Activated T-cell treated with anti-CD3 and anti-CD28 coated beads, Interleukin-2, amount 50 U/mL, for 1 hour (primary cell): ENCODE measurements around the gene TSSC4.

Experiments
- DNase-seq: peaks from one replicate; pipeline ENCODE4 v3.0.0-alpha.2; 2020

TSSC4 gene

GRCh38 chr11:2387266-2387987 lies 13.1 kb upstream of the TSSC4 start:
- DNase-seq: no peak

- no peak for DNase-seq
These were observed 11.8 kb upstream of the TSSC4 start for GRCh38 chr11:2388431-2389376.

- DNase-seq: no peak
These were observed 11.0 kb upstream of the TSSC4 start for GRCh38 chr11:2389377-2390026.

GRCh38 chr11:2390091-2390724 lies 10.3 kb upstream of the TSSC4 start:
- DNase-seq: no peak

GRCh38 chr11:2390725-2391151 lies 9.8 kb upstream of the TSSC4 start:
- DNase-seq: no peak

GRCh38 chr11:2391181-2391975 lies 9.2 kb upstream of the TSSC4 start:
- DNase-seq: no peak

- no peak for DNase-seq
These were observed 8.2 kb upstream of the TSSC4 start for GRCh38 chr11:2392241-2392959.

GRCh38 chr11:2393111-2393868 lies 7.3 kb upstream of the TSSC4 start:
- DNase-seq: no peak

GRCh38 chr11:2393941-2394817 lies 6.4 kb upstream of the TSSC4 start:
- no peak for DNase-seq

- no peak for DNase-seq
These were observed 5.8 kb upstream of the TSSC4 start for GRCh38 chr11:2394818-2395105.

GRCh38 chr11:2395211-2395730 lies 5.3 kb upstream of the TSSC4 start:
- no peak for DNase-seq

GRCh38 chr11:2395856-2396255 lies 4.7 kb upstream of the TSSC4 start:
- no peak for DNase-seq

- DNase-seq: no peak
These were observed 4.1 kb upstream of the TSSC4 start for GRCh38 chr11:2396471-2396870.

- DNase-seq: no peak
These were observed 3.5 kb upstream of the TSSC4 start for GRCh38 chr11:2397005-2397404.

- DNase-seq: no peak
These were observed 1.7 kb upstream of the TSSC4 start for GRCh38 chr11:2398664-2399355.

- no peak for DNase-seq
These were observed 972 bp upstream of the TSSC4 start for GRCh38 chr11:2399488-2400068.

GRCh38 chr11:2400762-2401435 lies 349 bp downstream of the TSSC4 start:
- no peak for DNase-seq

GRCh38 chr11:2401436-2401984 lies 960 bp downstream of the TSSC4 start:
- no peak for DNase-seq
